CD4-positive, alpha-beta T cell treated with Interleukin-6 for 4 hours (primary cell): ENCODE measurements around the gene PLPP1.
"Not testable (repeated sequence)": the region's sequence is repeated elsewhere in the genome, so short reads cannot be mapped to it uniquely, and the experiment has no call there.

ENCODE experiments used
- DNase-seq: peaks from one replicate; pipeline ENCODE4 v3.0.0-alpha.2; 2020; ENCODE audit warnings: mixed read lengths

The PLPP1 gene

DNA sequence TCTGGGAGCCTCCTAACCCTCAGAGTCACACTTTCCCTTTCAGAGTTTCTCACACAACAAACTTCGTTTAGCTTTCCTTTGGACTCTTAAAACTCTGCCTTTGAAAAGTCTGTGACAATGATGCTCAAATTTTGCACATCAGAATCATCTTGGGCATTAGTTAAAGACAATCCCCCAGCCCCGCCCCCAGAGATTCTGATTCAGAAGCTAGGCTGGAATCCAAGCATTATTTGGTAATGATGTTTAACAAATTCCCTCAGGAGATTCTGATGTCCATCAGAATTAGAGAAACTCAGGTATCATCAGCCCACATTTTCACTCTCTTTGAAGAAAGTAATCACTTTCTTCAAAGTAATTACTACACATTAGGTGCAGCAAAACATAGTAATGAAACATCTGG, 9.6 kb upstream of the PLPP1 start:
- no peak for DNase-seq

GRCh38 chr5:55541056-55541635, 6.4 kb upstream of the PLPP1 start:
- no peak for DNase-seq

DNA sequence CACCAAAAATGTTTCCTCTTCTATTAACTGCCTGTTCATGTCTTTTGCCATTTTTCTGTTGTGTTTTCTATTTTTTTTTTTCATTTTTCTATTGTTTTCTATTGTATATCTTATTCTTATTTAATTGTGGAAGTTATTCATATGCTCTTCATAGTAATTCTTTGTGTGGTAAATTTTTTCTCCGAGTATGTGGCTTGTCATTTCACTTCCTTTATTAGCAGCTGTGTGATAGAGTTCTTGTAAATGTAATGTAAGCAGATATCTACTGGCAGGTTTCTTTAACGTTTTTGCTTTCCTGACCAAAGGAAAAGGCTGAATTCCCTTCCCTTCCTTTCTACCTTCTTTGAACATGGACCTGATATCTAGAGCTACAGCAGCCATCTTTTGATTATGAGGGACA, 5.8 kb upstream of the PLPP1 start:
- DNase-seq: no peak

DNA sequence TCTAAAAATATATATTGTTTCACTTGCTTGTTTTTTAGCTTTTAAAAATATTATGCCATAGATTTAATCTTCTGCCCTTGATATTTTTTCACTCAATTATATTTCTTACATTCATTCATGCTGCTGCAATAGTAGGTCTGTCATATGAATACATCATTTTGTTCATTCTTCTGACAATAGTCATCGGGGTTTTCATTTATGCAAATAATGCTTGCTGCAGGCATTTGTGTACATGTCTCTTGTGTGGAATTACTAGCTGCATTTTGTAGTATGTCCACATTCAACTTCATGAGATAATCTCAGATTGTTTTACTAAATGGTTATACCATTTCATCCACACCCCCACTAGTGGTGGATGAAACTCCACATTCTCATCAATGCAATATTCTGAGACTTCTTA, 5.3 kb upstream of the PLPP1 start:
- no peak for DNase-seq

DNA sequence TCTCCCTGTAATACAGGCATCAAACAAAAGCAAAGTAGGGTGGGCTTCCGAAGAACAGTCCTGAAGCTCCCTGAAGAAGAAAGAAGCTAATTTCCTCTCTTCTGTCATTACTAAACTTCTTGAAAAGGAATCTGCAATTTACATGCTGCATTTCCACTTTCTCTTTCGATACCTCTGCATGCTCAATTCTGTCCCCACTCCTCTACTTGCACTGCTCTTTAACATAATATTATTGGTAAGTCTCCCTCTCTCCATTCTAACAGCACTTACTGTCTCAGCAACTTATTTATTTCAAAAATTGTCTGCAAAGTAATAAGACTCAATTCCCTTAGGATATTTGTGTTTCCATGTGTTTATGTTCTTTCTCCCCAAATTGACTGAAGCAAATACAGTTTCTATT, 3.9 kb upstream of the PLPP1 start:
- DNase-seq: no peak

GRCh38 chr5:55537315-55537714, 2.6 kb upstream of the PLPP1 start:
- not testable (repeated sequence) for DNase-seq

DNA sequence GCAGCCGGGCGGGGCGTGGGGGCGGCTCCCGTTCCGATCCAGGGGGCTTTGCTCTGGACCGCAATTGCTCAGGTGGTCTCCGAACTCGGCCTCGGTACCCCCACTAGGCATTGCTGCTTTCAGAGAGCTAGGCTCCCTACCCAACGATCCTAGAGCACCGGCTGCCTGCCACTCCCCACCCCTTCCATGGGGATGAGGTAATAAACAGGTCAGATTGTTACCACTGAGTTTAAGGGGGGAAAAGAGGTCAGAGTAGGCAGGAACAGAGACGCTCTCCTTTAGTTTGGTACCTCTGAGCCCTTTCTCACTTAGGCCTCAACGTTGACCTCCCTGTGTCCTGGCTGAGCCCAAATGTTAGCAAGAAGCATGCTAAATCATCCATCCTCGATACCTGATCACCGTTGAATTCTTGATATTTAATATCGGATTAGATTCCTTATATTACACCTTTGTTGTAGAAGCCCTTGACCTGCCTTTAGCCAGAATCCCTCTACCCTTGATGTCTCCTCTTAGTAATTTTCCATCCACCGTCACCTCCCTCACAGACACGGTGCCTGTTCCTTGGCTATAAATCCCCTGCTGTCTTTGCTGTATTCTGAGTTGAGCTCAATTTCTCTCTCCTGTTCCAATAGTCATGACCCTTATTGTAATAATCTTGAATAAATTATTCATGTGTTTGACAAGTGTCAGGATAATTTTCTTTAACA, 588 bp upstream of the PLPP1 start:
- DNase-seq: no peak

GRCh38 chr5:55533521-55534435, 986 bp downstream of the PLPP1 start:
- no peak for DNase-seq

- no peak for DNase-seq
Measured at GRCh38 chr5:55530669-55531068, 4.1 kb downstream of the PLPP1 start.

- no peak for DNase-seq
Measured at GRCh38 chr5:55524816-55525215, 9.9 kb downstream of the PLPP1 start.

DNA sequence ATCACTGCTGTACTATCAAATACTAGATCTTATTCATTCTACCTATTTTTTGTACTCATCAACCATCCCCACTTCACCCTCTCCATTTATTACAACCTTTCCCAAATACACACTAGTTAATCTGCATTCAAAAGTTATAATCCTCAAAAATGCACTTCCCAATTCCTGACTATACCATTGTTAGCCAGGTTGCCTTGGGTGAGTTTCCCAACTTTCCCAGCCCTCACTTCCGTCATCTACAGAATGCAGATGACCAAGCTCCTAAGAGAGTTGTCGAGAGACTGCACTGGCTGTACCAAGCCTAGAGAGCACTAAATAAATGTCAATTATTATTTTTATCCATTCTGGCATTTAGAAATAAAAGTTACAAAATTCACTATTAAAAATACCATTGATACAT, 11.5 kb downstream of the PLPP1 start:
- no peak for DNase-seq

- no peak for DNase-seq
Measured at GRCh38 chr5:55521881-55522280, 12.9 kb downstream of the PLPP1 start.

GRCh38 chr5:55520117-55520839, 14.5 kb downstream of the PLPP1 start:
- no peak for DNase-seq

GRCh38 chr5:55518831-55519390, 15.9 kb downstream of the PLPP1 start:
- DNase-seq: no peak

- no peak for DNase-seq
Measured at GRCh38 chr5:55517804-55518203, 17.0 kb downstream of the PLPP1 start.

DNA sequence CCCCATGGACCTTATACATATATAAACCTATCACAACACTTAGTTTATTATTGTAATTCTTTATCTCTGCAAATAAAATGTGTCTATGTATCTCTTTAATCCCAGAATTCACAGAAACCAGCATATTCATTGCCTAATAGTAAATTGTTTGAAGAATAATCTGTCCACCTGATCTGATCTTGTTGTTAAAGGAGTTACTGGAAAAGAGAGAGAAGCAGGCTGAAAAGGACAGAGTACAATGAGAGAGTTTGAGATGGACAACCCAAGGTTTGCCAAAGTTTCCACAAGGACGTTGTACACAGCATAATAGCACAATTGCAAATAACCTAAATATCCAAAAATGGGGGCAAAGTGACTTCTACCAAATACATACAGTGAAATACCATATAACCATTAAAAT, 23.8 kb downstream of the PLPP1 start:
- no peak for DNase-seq

DNA sequence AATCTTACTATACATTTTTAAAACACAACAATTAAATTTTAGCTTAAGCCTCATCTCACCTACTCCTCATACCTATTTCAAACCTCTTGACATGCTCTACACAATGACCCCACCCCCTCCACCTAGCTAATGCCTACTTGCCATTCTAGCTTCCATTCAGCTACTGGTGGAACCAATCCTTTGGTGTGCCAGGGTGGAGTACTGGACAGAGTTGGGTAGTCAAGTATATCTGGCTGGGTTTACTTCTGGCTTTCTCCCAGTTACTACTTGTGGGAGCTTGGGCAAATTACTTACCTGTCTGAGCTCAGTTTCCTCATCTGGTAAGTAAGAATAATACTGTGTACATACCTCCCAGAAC, 24.3 kb downstream of the PLPP1 start:
- no peak for DNase-seq

- no peak for DNase-seq
Measured at GRCh38 chr5:55509796-55510522, 24.8 kb downstream of the PLPP1 start.

DNA sequence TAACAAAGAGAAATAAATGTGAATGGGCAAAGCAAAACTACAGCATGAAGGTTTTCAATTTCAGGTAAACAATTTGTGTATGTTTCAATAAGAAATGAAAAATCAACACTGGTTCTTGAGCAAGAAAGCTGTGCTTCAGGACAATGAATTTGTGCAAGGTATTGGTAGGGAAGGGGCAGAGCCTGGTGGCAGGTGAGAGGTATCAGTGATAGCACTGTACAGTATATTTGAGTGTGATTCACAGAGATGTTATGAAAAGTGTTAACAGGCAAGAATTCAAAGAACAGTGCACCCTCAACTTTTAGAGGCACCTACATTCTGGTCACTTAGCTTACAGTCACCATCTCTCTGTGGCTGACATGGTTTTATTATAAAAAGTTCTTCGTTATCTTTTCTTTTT, 25.7 kb downstream of the PLPP1 start:
- DNase-seq: no peak

DNA sequence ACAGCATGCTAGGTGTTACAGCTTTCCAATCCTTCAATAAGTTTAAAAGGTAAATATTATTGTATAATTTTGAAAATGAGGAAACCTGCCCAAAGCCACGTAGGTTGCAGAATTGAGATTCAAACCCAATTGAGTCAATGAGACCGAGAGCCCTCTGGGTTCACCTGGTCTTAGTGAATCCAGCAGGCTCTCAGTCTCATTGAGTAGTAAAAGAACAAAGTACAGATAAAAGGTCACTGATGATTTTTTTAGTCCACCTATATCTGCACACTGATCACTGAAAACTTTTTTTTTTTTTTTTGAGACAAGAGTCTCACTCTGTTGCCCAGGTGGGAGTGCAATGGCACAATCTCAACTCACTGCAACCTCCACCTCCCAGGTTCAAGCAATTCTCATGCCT, 27.2 kb downstream of the PLPP1 start:
- no peak for DNase-seq

DNA sequence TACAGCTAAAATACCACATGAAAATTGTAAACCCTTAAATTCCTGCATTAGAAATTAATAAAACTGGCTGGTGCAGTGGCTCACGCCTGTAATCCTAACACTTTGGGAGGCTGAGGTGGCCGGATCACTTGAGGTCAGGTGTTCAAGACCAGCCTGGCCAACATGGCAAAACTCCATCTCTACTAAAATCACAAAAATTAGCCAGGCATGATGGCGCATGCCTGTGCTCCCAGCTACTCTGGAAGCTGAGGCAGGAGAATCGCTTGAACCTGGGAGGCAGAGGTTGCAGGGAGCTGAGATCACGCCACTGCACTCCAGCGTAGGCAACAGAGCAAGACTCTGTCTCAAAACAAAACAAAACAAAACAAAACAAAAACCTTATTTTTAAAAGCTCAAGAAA, 29.1 kb downstream of the PLPP1 start:
- not testable (repeated sequence) for DNase-seq

DNA sequence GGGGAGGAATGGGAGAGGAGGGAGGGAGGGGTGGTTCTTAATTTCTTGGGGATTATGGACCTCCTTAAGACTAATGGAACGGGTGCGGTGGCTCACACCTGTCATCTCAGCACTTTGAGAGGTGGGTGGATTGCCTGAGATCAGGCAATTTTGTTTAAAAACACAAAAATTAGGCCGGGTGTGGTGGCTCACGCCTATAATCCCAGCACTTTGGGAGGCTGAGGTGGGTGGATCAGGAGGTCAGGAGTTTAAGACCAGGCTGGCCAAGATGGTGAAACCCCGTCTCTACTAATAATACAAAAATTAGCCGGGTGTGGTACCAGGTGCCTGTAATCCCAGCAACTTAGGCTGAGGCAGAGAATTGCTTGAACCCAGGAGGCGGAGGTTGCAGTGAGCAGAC, 30.8 kb downstream of the PLPP1 start:
- not testable (repeated sequence) for DNase-seq
